Activated naive CD4-positive, alpha-beta T cell treated with anti-CD3 and anti-CD28 coated beads, Interleukin-2, amount 50 U/mL, for 16 hours (primary cell): Measurements from ENCODE around the gene SLC16A6.
"Not testable (repeated sequence)": the region's sequence is repeated elsewhere in the genome, so short reads cannot be mapped to it uniquely, and the experiment has no call there.

Experiments
- DNase-seq: peaks from one replicate; pipeline ENCODE4 v3.0.0-alpha.2; 2020

The SLC16A6 gene

DNA sequence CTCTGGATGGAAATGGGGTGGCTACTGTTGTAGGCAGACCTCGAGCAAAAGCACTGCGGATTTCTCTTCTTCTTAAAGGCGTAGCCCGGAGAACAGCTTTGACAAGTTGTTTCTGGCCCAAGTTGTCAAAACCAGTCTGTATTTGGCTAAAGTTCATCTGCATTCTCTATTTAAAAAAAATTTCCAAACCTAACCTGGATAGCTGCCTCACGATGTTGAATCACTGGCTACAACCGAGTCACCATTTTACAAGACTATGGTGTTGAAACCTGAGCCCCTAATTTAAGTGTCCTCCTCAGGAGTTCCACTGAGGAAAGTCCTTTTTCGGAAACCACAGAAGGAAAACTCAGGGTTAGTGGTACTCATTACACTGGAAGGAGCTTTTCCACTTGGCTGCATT is 1.5 kb downstream of the SLC16A6 start:
- no peak for DNase-seq

DNA sequence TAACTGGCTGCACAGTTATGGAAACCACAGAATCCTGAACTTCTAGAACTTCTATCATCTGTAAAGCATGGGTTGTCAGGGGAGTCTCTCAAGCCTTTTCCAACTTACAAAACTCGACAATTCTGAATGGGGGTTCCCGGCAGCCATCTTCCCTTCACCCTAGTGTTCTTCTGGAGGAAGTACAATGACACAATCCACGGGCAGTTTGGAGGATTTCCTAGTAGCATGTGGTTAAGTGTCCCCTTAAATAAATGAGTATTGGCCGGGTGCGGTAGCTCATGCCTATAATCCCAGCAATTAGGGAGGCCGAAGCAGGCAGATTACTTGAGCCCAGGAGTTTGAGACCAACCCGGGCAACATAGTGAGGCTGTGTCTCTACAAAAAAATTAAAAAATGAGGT is 2.1 kb downstream of the SLC16A6 start:
- no peak for DNase-seq

DNA sequence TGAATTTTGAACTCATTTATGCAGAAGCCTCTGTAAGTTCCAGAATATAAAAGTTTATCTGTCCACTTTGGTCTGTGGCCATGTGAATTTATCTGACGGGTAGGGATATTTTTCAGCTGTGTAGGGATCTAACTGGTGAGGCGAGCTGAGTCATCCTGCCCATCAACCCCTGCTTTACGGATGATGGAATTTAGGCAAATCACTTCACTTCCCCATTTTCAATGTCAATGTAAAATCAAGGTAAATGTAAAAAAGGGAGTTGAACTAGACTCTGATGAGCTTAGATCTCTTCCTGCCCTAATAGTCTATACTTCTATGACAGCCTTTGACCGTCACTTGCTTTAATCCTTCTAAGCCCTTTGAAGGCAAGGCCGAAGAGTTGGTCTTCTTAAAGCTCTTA is 2.6 kb downstream of the SLC16A6 start:
- no peak for DNase-seq

- not testable (repeated sequence) for DNase-seq
Observed at GRCh38 chr17:68281965-68282364, 9.0 kb downstream of the SLC16A6 start.

DNA sequence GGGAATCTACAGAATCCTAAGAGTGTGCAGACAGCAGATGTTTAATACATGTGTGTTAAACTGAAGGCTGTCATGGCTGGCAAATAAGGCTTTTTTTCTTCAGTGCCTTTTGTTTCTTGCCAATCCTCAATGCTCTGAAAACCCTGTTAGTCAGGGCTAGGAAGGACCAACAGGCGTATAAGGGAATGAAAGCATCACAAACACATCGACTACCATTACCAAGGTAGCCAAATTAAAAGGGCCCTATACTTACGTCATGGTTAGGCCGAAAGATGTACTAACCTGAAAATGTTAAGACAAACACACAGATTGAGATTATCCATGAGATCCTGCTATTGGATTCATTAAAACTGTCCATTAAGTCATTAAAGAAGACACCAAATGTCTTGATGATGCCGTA is 13.1 kb downstream of the SLC16A6 start:
- DNase-seq: no peak

GRCh38 chr17:68276339-68276738 is 14.6 kb downstream of the SLC16A6 start:
- not testable (repeated sequence) for DNase-seq

DNA sequence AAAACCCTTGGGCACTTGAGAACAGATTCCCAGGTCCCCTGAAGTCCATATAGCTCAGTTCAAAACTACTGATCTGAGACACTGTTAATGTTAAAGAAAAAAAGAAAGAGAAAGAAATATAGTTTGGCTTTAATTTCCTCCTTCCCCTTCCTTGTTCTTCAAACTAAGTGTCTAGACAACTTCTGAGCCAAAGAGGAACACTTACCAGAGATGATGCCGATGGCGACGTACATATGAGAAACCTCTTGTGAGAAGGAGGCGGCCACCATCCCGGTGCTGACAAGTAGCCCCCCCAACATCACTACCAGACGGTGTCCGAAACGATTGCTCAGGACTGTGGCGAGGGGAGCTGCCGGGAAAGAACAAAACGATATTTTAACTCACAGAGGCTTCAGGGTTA is 17.2 kb downstream of the SLC16A6 start:
- DNase-seq: no peak

DNA sequence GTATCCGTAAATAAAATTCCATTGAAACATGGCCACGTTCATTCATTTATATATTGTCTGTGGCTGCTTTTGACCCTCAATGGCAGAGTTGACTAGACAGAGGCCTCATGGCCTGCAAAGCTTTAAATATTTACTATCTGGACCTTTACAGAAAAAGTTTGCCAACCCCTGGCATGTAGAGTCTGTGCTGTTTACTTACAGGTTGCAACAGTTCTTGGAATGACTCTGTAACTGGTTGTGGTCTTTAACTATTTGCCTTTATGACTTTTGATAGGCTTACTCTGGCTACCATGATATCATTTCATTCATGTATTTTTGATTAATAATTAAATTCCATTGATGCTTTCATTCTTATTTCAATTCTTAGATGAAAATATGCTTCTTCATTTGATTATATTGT is 25.1 kb downstream of the SLC16A6 start:
- not testable (repeated sequence) for DNase-seq

DNA sequence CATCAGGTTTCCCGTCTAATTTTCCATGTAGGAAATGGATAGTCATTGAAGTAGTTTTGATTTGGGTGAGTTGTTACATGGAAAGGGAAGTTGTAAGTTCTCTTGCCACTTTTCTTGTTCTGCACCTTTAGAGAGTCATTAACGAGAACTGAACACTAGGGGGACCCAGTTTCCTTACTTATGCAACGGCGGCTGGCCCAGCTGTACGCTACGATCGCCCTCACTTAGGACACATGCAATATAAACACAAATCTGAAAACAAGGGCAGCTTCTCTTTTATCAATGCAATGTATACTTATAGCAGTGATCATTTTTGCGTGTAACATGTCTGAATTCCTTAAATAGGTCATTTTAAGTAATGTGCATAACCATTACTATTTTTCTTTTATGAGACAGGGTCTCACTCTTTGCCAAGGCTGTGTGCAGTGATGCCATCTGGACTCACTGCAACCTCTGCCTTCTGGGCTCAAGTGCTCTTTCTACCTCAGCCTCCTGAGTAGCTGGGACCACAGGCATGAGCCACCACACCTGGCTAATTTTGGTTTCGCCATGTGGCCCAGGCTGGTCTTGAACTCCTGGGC is 27.7 kb downstream of the SLC16A6 start:
- DNase-seq: not testable (repeated sequence)

GRCh38 chr17:68262467-68262866 is 28.5 kb downstream of the SLC16A6 start:
- DNase-seq: not testable (repeated sequence)

- DNase-seq: no peak
Observed at GRCh38 chr17:68260051-68260762, 30.7 kb downstream of the SLC16A6 start.

GRCh38 chr17:68259648-68259951 is 31.3 kb downstream of the SLC16A6 start:
- DNase-seq: not testable (repeated sequence)

DNA sequence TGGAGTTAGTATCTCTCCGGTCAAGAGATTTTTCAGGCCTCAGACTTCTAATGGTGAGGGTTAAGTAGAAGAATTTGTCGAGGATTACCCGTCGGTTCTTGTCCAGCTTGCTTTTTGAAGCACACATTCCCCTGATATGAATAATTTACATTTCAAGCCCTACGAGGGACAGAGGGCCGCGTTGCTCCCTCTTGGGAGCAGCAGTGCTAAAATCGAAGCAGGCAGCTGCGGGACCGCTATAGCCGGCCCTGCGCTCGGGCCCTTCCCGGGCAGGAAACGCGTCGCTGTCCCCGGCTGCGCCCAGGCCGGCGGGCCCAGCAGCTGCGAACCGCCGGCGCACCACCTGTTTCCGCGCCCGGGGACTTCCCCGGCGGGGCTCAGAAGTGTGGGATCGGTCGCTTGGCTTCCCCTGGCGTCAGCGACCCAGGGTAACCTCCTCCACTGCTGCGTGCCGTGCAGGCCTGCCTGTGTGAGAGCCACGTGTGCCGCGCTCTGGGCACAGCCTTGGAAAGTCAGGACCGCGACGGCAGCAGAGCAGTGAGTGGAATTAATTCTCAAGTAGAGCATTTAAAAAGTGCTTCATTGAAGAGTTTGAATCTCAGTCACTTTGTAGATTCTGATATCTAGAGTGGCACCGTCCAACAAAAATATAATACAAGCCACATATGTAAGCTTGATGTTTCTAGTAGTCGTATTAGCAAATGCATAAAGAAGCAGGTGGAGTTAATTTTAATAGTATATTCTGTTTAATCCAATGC is 31.9 kb downstream of the SLC16A6 start:
- peak; percentile 75 for DNase-seq

GRCh38 chr17:68257934-68258333 is 33.0 kb downstream of the SLC16A6 start:
- no peak for DNase-seq

DNA sequence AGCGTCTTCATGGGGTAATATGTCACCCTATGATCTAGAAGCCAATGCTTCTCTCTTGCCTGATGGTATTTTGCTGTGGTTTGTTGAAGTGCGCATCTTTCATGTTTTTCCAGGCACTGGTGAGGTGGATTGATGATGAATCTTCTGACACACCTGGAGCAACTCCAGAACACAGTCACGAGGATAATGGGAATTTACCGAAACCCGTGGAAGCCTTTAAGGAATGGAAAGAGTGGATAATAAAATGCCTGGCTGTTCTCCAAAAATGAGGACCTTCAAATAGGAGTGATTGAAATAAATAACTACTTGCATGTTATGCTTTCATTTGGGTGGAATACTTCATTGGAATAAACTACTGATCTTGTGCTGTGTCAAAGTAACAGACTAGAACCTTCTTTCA is 34.2 kb downstream of the SLC16A6 start:
- DNase-seq: not testable (repeated sequence)

- DNase-seq: no peak
Observed at GRCh38 chr17:68255731-68256538, 35.0 kb downstream of the SLC16A6 start.

- no peak for DNase-seq
Observed at GRCh38 chr17:68255151-68255550, 35.8 kb downstream of the SLC16A6 start.

- not testable (repeated sequence) for DNase-seq
Observed at GRCh38 chr17:68253426-68253825, 37.5 kb downstream of the SLC16A6 start.

GRCh38 chr17:68249354-68249765 is 41.6 kb downstream of the SLC16A6 start:
- no peak for DNase-seq

DNA sequence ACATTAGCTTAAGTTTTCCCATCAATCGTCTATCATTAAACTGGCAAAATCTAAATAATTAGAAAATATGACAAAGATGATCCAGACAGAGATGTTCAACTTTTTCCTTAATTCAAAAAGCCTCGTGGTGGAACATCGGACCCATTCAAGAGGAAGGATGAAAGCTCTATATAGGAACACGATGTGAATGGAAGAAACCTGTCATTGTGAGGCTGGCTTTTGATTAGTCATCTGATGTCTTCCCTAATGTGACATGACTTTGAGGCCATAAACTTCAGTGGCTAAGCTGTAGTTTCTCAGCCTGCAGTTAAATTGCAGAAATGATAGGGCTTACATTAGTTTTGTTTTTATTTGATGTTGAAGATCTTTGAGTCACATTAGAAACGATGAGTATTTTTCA is 42.0 kb downstream of the SLC16A6 start:
- DNase-seq: no peak

- no peak for DNase-seq
Observed at GRCh38 chr17:68248199-68248825, 42.6 kb downstream of the SLC16A6 start.

- DNase-seq: peak; percentile 96
Observed at GRCh38 chr17:68247445-68248198, 43.3 kb downstream of the SLC16A6 start, which contains the start of gene AMZ2. Gene AMZ2 (plus strand): TSS chr17:68248043. CDS start chr17:68250188, 2,145 bp downstream.
